K562 (cell line): ENCODE results near the gene NEURL1. TPM values are rescaled to one million over a fixed set of nuclear protein-coding genes. Genes with fewer than 3 reads are reported as not detected.

Source experiments
- ATAC-seq: fragments of 200-7000 bp; cut with Tn5 transposase; 3 replicates; pipeline ENCODE4 v1.9.1; 2020; ENCODE audit warnings: moderate library complexity
- BruUV-seq: library from RNA; stranded (reverse); fragments of 400-500 nt; replicated peaks from 2 replicates; lab custom pipeline; 2021; lab: Mats Ljungman, UMichigan
- CTCF ChIA-PET: fragments of 300-600 bp; formaldehyde crosslinking; extraction: SDS; loops from one replicate; lab custom pipeline; 2021; ENCODE audit warnings: low intra/inter-chr PET ratio; lab: Yijun Ruan, JAX
- POLR2A ChIA-PET: fragments of 300-600, 350-650 bp; sonication (Branson Sonifier 250); formaldehyde crosslinking; extraction: SDS; loops from one replicate; lab custom pipeline; 2021; ENCODE audit warnings: antibody characterized with exemption, inconsistent platforms; lab: Yijun Ruan, JAX
- DNase-seq, 4 experiments: peaks; one replicate each; pipeline versions ENCODE4 v3.0.0 to v3.0.0-alpha.2; 2011 to 2018; ENCODE audit warnings: low spot score in 3 of 4, mixed read lengths in 3 of 4; ENCODE audit errors: extremely low read depth in 1 of 4
- FAIRE-seq: peaks from 2 replicates; lab custom pipeline; 2011; peaks lifted over from hg19 to GRCh38; lab: Jason Lieb, UNC
- H2AFZ ChIP-seq: 2 replicates; pipeline ENCODE4 v1.6.0; 2011; ENCODE audit warnings: low read depth, low read length, control low read depth, inconsistent platforms
- H3K27ac ChIP-seq: fragments of 200-600 bp; 3 replicates; pipeline ENCODE4 v1.8.0; 2011; ENCODE audit warnings: low read depth, mild to moderate bottlenecking, control low read depth, inconsistent platforms, low read length, moderate library complexity, mixed read lengths; ENCODE audit errors: extremely low read depth
- H3K27me3 ChIP-seq, 2 experiments: fragments of 300-600 bp in 1 of 2; 2 replicates in 1 of 2; 3 replicates in 1 of 2; pipeline versions ENCODE4 v1.6.0 to v1.8.0; 2011; ENCODE audit warnings: inconsistent platforms in 2 of 2, low read length in 2 of 2, mild to moderate bottlenecking in 1 of 2, mixed read lengths in 1 of 2, moderate library complexity in 1 of 2; ENCODE audit not compliant: control insufficient read depth in 2 of 2, insufficient read depth in 2 of 2
- H3K36me3 ChIP-seq: fragments of 300-600 bp; 3 replicates; pipeline ENCODE4 v1.8.0; 2011; ENCODE audit warnings: mild to moderate bottlenecking, low read length, inconsistent platforms; ENCODE audit not compliant: control insufficient read depth, insufficient read depth
- H3K4me1 ChIP-seq, 2 experiments: fragments of 200-600 bp in 1 of 2; replicated peaks in 1 of 2; 2 replicates in 1 of 2; 3 replicates in 1 of 2; pipeline versions ENCODE4 v1.5.1 to v1.8.0; 2011; ENCODE audit warnings: inconsistent platforms in 2 of 2, low read length in 2 of 2, mild to moderate bottlenecking in 1 of 2, mixed read lengths in 1 of 2, moderate library complexity in 1 of 2; ENCODE audit not compliant: control insufficient read depth in 2 of 2, insufficient read depth in 2 of 2
- H3K4me2 ChIP-seq: 2 replicates; pipeline ENCODE4 v1.6.1; 2011; ENCODE audit warnings: low read length, control low read depth, inconsistent platforms, mixed read lengths; ENCODE audit not compliant: insufficient read depth
- H3K4me3 ChIP-seq: fragments of 200-600 bp; sonication (generic), shearing (Covaris generic); 2 replicates; pipeline ENCODE4 v1.5.1; 2016; ENCODE audit warnings: control low read depth, inconsistent platforms
- H3K79me2 ChIP-seq: fragments of 200-600 bp; 3 replicates; pipeline ENCODE4 v1.8.0; 2011; ENCODE audit warnings: low read length, inconsistent platforms; ENCODE audit not compliant: control insufficient read depth, insufficient read depth
- H3K9ac ChIP-seq, 2 experiments: 2 replicates each; pipeline versions ENCODE4 v1.6.0 to v1.6.1; 2011; ENCODE audit warnings: low read depth in 2 of 2, low read length in 2 of 2, control low read depth in 1 of 2, inconsistent platforms in 1 of 2, mild to moderate bottlenecking in 1 of 2, mixed read lengths in 1 of 2; ENCODE audit not compliant: insufficient read depth in 1 of 2
- H3K9me1 ChIP-seq: one replicate; pipeline ENCODE4 v1.6.0; 2011; ENCODE audit warnings: inconsistent platforms, mild to moderate bottlenecking, low read length, moderate library complexity; ENCODE audit not compliant: control insufficient read depth, insufficient read depth
- H3K9me3 ChIP-seq: replicated peaks from 2 replicates; pipeline ENCODE4 v1.5.1; 2011; ENCODE audit warnings: low read depth, low read length, inconsistent platforms; ENCODE audit not compliant: control insufficient read depth, insufficient read depth
- H4K20me1 ChIP-seq: replicated peaks from 2 replicates; pipeline ENCODE4 v1.6.1; 2011; ENCODE audit warnings: low read length, inconsistent platforms, mixed read lengths; ENCODE audit not compliant: control insufficient read depth, insufficient read depth
- ZKSCAN1 ChIP-seq: fragments of 150-350 bp; IDR thresholded peaks from 2 replicates; pipeline ENCODE4 v1.6.1; 2016; ENCODE audit warnings: low read depth, low read length
- ZNF586 ChIP-seq: fragments of 450-650 bp; formaldehyde crosslinking; conservative IDR thresholded peaks from 2 replicates; pipeline ENCODE4 v1.4.0; 2020; ENCODE audit warnings: mild to moderate bottlenecking, moderate library complexity
- WGBS: fragments of 100-300 bp; shearing (Covaris generic); methylation state at CpG from one replicate; pipeline ENCODE4 v1.1.6; 2016; ENCODE audit warnings: low coverage, mixed read lengths; ENCODE audit not compliant: insufficient coverage; ENCODE audit errors: missing lambda C conversion rate; 5-methylcytosine and 5-hydroxymethylcytosine counted together
- in situ Hi-C: fragments of 300-500 bp; cut with MboI; formaldehyde crosslinking; loops from 4 replicates; pipeline ENCODE4 v1.15.0; 2018; ENCODE audit warnings: inconsistent platforms, mixed read lengths
- intact Hi-C: fragments of 100-400 bp; cut with micrococcal nuclease; formaldehyde crosslinking; loops from 2 replicates; pipeline ENCODE4 v1.14.2; 2022
- polyA plus RNA-seq, 8 experiments: library from polyadenylated mRNA; depleted of rRNA in 4 of 8; stranded (reverse) in 5 of 8; unstranded in 3 of 8; fragments of >200 nt; fragmentation: Nextera tagmentation in 2 of 8; fragmentation: Illumina TruSeq in 1 of 8; extraction: Ambion mirVana in 2 of 8; extraction: Trizol in 1 of 8; gene quantifications; 2 replicates each; pipeline versions ENCODE4 v1.2.1 to v1.2.3, GENCODE V29; 2011 to 2014; ENCODE audit warnings: inconsistent platforms in 1 of 8, missing spikeins in 1 of 8
- total RNA-seq, 7 experiments: library from RNA; depleted of rRNA in 6 of 7; stranded (reverse); fragments of >200 nt in 6 of 7; fragmentation: Illumina TruSeq in 2 of 7; extraction: Trizol in 2 of 7; gene quantifications; 2 replicates each; pipeline versions ENCODE4 v1.2.1 to v1.2.3, GENCODE V29; 2011 to 2021; ENCODE audit warnings: low replicate concordance in 1 of 7
- TF ChIP-seq, protein P1 (sequence below), 3 experiments: IDR thresholded peaks in 2 of 3; conservative IDR thresholded peaks in 1 of 3; 2 replicates each; pipeline ENCODE4 v1.5.1; 2011 to 2012; ENCODE audit warnings: low read length in 3 of 3, mild to moderate bottlenecking in 3 of 3, control low read depth in 2 of 3, improper control_type of control experiment in 1 of 3, inconsistent platforms in 1 of 3, low read depth in 1 of 3, mixed read lengths in 1 of 3, moderate library complexity in 1 of 3; ENCODE audit not compliant: insufficient read depth in 2 of 3

The NEURL1 gene
- total and polyA plus RNA-seq, 9 of the 15 experiments (the other 6 are each of a cell fraction or from before 2014, with no cell fraction given): 0.01 to 0.45 (median 0.16) TPM; not detected in 5

DNA sequence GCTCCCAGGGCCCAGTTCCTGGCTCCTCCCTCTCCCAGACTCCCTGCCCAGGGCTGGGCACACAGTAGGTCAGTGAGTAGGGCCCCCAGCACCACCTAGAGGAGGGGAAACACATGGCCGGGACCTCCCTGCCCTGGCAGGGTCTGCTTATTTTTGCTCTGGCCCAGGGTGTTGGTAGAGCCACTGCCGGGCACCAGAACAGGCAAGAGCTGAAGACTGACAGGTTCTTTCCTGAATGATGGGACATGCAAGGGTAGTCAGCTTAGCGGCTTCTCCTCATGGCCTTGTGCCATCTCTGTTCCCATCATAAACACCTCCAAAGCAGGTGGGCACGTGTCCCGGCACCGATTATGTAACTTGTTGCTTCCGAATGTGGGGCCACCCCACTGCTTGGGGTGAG, 86.5 kb downstream of the NEURL1 start:
- FAIRE-seq (no peak), ATAC-seq (no peak), DNase-seq (peak in 2 of 4 experiments; percentile 27 to 32)
- Histone ChIP-seq H3K36me3 (no peaks in the 10 kb centered on the region), H2AFZ (no peak overlapping the region), H3K27me3 (no peaks in the 10 kb centered on the region), H3K79me2 (no peaks in the 10 kb centered on the region), H3K27ac (no peak overlapping the region), H3K9me3 (no peaks in the 10 kb centered on the region), H3K4me2 (no peak overlapping the region), H3K9me1 (no peaks in the 10 kb centered on the region), H3K4me1 (peaks cover 14 to 28% of the 10 kb centered on the region in 2 experiments), H4K20me1 (no peaks in the 10 kb centered on the region; the same call in 1 of the 2 replicates), H3K4me3 (no peak overlapping the region), H3K9ac (no peak overlapping the region; a peak in 1 of 4 replicates)
- in situ Hi-C loops: loop anchor here (25.0 kb wide), 1 partner anchor 282 kb away; the partner anchor contains the start of gene SH3PXD2A
- BruUV-seq: no TSS peak
- intact Hi-C loops: no loop called here
- TF ChIP-seq ZKSCAN1 (peak; percentile 92), ZNF586 (CRISPR knock-in tag) (no peak)
- TF ChIP-seq, protein P1, sequence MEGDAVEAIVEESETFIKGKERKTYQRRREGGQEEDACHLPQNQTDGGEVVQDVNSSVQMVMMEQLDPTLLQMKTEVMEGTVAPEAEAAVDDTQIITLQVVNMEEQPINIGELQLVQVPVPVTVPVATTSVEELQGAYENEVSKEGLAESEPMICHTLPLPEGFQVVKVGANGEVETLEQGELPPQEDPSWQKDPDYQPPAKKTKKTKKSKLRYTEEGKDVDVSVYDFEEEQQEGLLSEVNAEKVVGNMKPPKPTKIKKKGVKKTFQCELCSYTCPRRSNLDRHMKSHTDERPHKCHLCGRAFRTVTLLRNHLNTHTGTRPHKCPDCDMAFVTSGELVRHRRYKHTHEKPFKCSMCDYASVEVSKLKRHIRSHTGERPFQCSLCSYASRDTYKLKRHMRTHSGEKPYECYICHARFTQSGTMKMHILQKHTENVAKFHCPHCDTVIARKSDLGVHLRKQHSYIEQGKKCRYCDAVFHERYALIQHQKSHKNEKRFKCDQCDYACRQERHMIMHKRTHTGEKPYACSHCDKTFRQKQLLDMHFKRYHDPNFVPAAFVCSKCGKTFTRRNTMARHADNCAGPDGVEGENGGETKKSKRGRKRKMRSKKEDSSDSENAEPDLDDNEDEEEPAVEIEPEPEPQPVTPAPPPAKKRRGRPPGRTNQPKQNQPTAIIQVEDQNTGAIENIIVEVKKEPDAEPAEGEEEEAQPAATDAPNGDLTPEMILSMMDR (IDR thresholded peaks at IDR 0.05 in 2 of 3, conservative IDR thresholded peaks at IDR 0.05 in 1 of 3; ENCODE audit: insufficient read depth in 2 of 3, low read depth in 1 of 3, low read length in 3 of 3): 0 out of 6 replicates have a peak, but pooled peaks of 1 of the 3 experiments have one; percentile 2
- CTCF ChIA-PET: no interaction called here
- POLR2A ChIA-PET: interaction anchor here (0.6 to 1.6 kb wide), 2 partner anchors 9 to 13 kb away, joined by 4 read pairs; no protein-coding TSS in a partner anchor
- WGBS: 76% methylated on average over 7 of the region's 7 CpGs
